K562 (cell line): ENCODE measurements around the gene ANO2. TPM values are rescaled to one million over a fixed set of nuclear protein-coding genes. Genes with fewer than 3 reads are reported as not detected.

Experiments
- ATAC-seq: fragments of 200-7000 bp; cut with Tn5 transposase; 3 replicates; pipeline ENCODE4 v1.9.1; 2020; ENCODE audit warnings: moderate library complexity
- BruUV-seq: library from RNA; stranded (reverse); fragments of 400-500 nt; replicated peaks from 2 replicates; lab custom pipeline; 2021; lab: Mats Ljungman, UMichigan
- CTCF ChIA-PET: fragments of 300-600 bp; formaldehyde crosslinking; extraction: SDS; loops from one replicate; lab custom pipeline; 2021; ENCODE audit warnings: low intra/inter-chr PET ratio; lab: Yijun Ruan, JAX
- POLR2A ChIA-PET: fragments of 300-600, 350-650 bp; sonication (Branson Sonifier 250); formaldehyde crosslinking; extraction: SDS; loops from one replicate; lab custom pipeline; 2021; ENCODE audit warnings: antibody characterized with exemption, inconsistent platforms; lab: Yijun Ruan, JAX
- DNase-seq, 4 experiments: peaks; one replicate each; pipeline versions ENCODE4 v3.0.0 to v3.0.0-alpha.2; 2011 to 2018; ENCODE audit warnings: low spot score in 3 of 4, mixed read lengths in 3 of 4; ENCODE audit errors: extremely low read depth in 1 of 4
- FAIRE-seq: peaks from 2 replicates; lab custom pipeline; 2011; peaks lifted over from hg19 to GRCh38; lab: Jason Lieb, UNC
- H2AFZ ChIP-seq: 2 replicates; pipeline ENCODE4 v1.6.0; 2011; ENCODE audit warnings: low read depth, low read length, control low read depth, inconsistent platforms
- H3K27ac ChIP-seq: fragments of 200-600 bp; 3 replicates; pipeline ENCODE4 v1.8.0; 2011; ENCODE audit warnings: low read depth, mild to moderate bottlenecking, control low read depth, inconsistent platforms, low read length, moderate library complexity, mixed read lengths; ENCODE audit errors: extremely low read depth
- H3K27me3 ChIP-seq, 2 experiments: fragments of 300-600 bp in 1 of 2; 2 replicates in 1 of 2; 3 replicates in 1 of 2; pipeline versions ENCODE4 v1.6.0 to v1.8.0; 2011; ENCODE audit warnings: inconsistent platforms in 2 of 2, low read length in 2 of 2, mild to moderate bottlenecking in 1 of 2, mixed read lengths in 1 of 2, moderate library complexity in 1 of 2; ENCODE audit not compliant: control insufficient read depth in 2 of 2, insufficient read depth in 2 of 2
- H3K36me3 ChIP-seq: fragments of 300-600 bp; 3 replicates; pipeline ENCODE4 v1.8.0; 2011; ENCODE audit warnings: mild to moderate bottlenecking, low read length, inconsistent platforms; ENCODE audit not compliant: control insufficient read depth, insufficient read depth
- H3K4me1 ChIP-seq, 2 experiments: fragments of 200-600 bp in 1 of 2; replicated peaks in 1 of 2; 2 replicates in 1 of 2; 3 replicates in 1 of 2; pipeline versions ENCODE4 v1.5.1 to v1.8.0; 2011; ENCODE audit warnings: inconsistent platforms in 2 of 2, low read length in 2 of 2, mild to moderate bottlenecking in 1 of 2, mixed read lengths in 1 of 2, moderate library complexity in 1 of 2; ENCODE audit not compliant: control insufficient read depth in 2 of 2, insufficient read depth in 2 of 2
- H3K4me2 ChIP-seq: 2 replicates; pipeline ENCODE4 v1.6.1; 2011; ENCODE audit warnings: low read length, control low read depth, inconsistent platforms, mixed read lengths; ENCODE audit not compliant: insufficient read depth
- H3K4me3 ChIP-seq: fragments of 200-600 bp; sonication (generic), shearing (Covaris generic); 2 replicates; pipeline ENCODE4 v1.5.1; 2016; ENCODE audit warnings: control low read depth, inconsistent platforms
- H3K79me2 ChIP-seq: fragments of 200-600 bp; 3 replicates; pipeline ENCODE4 v1.8.0; 2011; ENCODE audit warnings: low read length, inconsistent platforms; ENCODE audit not compliant: control insufficient read depth, insufficient read depth
- H3K9ac ChIP-seq, 2 experiments: 2 replicates each; pipeline versions ENCODE4 v1.6.0 to v1.6.1; 2011; ENCODE audit warnings: low read depth in 2 of 2, low read length in 2 of 2, control low read depth in 1 of 2, inconsistent platforms in 1 of 2, mild to moderate bottlenecking in 1 of 2, mixed read lengths in 1 of 2; ENCODE audit not compliant: insufficient read depth in 1 of 2
- H3K9me1 ChIP-seq: one replicate; pipeline ENCODE4 v1.6.0; 2011; ENCODE audit warnings: inconsistent platforms, mild to moderate bottlenecking, low read length, moderate library complexity; ENCODE audit not compliant: control insufficient read depth, insufficient read depth
- H3K9me3 ChIP-seq: replicated peaks from 2 replicates; pipeline ENCODE4 v1.5.1; 2011; ENCODE audit warnings: low read depth, low read length, inconsistent platforms; ENCODE audit not compliant: control insufficient read depth, insufficient read depth
- H4K20me1 ChIP-seq: replicated peaks from 2 replicates; pipeline ENCODE4 v1.6.1; 2011; ENCODE audit warnings: low read length, inconsistent platforms, mixed read lengths; ENCODE audit not compliant: control insufficient read depth, insufficient read depth
- DNMT1 ChIP-seq: fragments of 450-650 bp; IDR thresholded peaks from 2 replicates; pipeline ENCODE4 v1.6.1; 2016; ENCODE audit warnings: antibody characterized with exemption, mild to moderate bottlenecking
- E2F4 ChIP-seq: sonication (generic); formaldehyde crosslinking; IDR thresholded peaks from 2 replicates; pipeline ENCODE4 v1.8.0; 2022; ENCODE audit warnings: mild to moderate bottlenecking, low read depth, missing genetic modification reagents
- E2F5 ChIP-seq: sonication (generic); formaldehyde crosslinking; IDR thresholded peaks from 2 replicates; pipeline ENCODE4 v1.8.0; 2022; ENCODE audit warnings: mild to moderate bottlenecking, missing genetic modification reagents
- KHSRP ChIP-seq: fragments of 450-650 bp; IDR thresholded peaks from 2 replicates; pipeline ENCODE4 v1.6.1; 2017
- MCM7 ChIP-seq, 2 experiments: fragments of 450-650 bp; IDR thresholded peaks; 2 replicates each; pipeline ENCODE4 v1.6.1; 2016 to 2018
- MIER1 ChIP-seq: fragments of 450-650 bp; IDR thresholded peaks from 2 replicates; pipeline ENCODE4 v1.6.1; 2016; ENCODE audit warnings: antibody characterized with exemption, mild to moderate bottlenecking, low read depth
- MYBL2 ChIP-seq, 2 experiments: fragments of 450-650 bp in 1 of 2; sonication (generic) in 1 of 2; formaldehyde crosslinking in 1 of 2; IDR thresholded peaks; 2 replicates each; pipeline versions ENCODE4 v1.6.1 to v1.8.1; 2017 to 2022; ENCODE audit warnings: borderline replicate concordance in 1 of 2, inconsistent platforms in 1 of 2, low read depth in 1 of 2, mild to moderate bottlenecking in 1 of 2, missing genetic modification reagents in 1 of 2, moderate library complexity in 1 of 2
- RBM25 ChIP-seq: fragments of 200-400 bp; formaldehyde crosslinking; IDR thresholded peaks from 2 replicates; pipeline ENCODE4 v1.6.1; 2018; ENCODE audit warnings: low read length, low read depth, moderate library complexity; ENCODE audit not compliant: severe bottlenecking
- SAP30 ChIP-seq: fragments of 200-600 bp; sonication (generic); IDR thresholded peaks from 2 replicates; pipeline ENCODE4 v1.6.1; 2012; ENCODE audit warnings: borderline replicate concordance, low read depth, mild to moderate bottlenecking, moderate library complexity, low read length, control low read depth, inconsistent platforms; ENCODE audit not compliant: insufficient read depth, poor library complexity, severe bottlenecking
- SIX5 ChIP-seq, 2 experiments: IDR thresholded peaks; 2 replicates each; pipeline ENCODE4 v1.6.1; 2011; ENCODE audit warnings: low read length in 2 of 2, borderline replicate concordance in 1 of 2, low read depth in 1 of 2, mild to moderate bottlenecking in 1 of 2, moderate library complexity in 1 of 2; ENCODE audit not compliant: insufficient read depth in 1 of 2
- WHSC1 ChIP-seq: IDR thresholded peaks from one replicate; pipeline ENCODE4 v1.6.1; 2012; ENCODE audit warnings: low read length, control low read depth, inconsistent platforms
- ZNF143 ChIP-seq: sonication (generic); formaldehyde crosslinking; IDR thresholded peaks from 2 replicates; pipeline ENCODE4 v1.9.0; 2022; ENCODE audit warnings: mild to moderate bottlenecking, missing genetic modification reagents
- whole genome bisulfite sequencing: fragments of 100-300 bp; shearing (Covaris generic); methylation state at CpG from one replicate; pipeline ENCODE4 v1.1.6; 2016; ENCODE audit warnings: low coverage, mixed read lengths; ENCODE audit not compliant: insufficient coverage; ENCODE audit errors: missing lambda C conversion rate; 5-methylcytosine and 5-hydroxymethylcytosine counted together
- in situ Hi-C: fragments of 300-500 bp; cut with MboI; formaldehyde crosslinking; loops from 4 replicates; pipeline ENCODE4 v1.15.0; 2018; ENCODE audit warnings: inconsistent platforms, mixed read lengths
- intact Hi-C: fragments of 100-400 bp; cut with micrococcal nuclease; formaldehyde crosslinking; loops from 2 replicates; pipeline ENCODE4 v1.14.2; 2022
- polyA plus RNA-seq, 8 experiments: library from polyadenylated mRNA; depleted of rRNA in 4 of 8; stranded (reverse) in 5 of 8; unstranded in 3 of 8; fragments of >200 nt; fragmentation: Nextera tagmentation in 2 of 8; fragmentation: Illumina TruSeq in 1 of 8; extraction: Ambion mirVana in 2 of 8; extraction: Trizol in 1 of 8; gene quantifications; 2 replicates each; pipeline versions ENCODE4 v1.2.1 to v1.2.3, GENCODE V29; 2011 to 2014; ENCODE audit warnings: inconsistent platforms in 1 of 8, missing spikeins in 1 of 8
- total RNA-seq, 7 experiments: library from RNA; depleted of rRNA in 6 of 7; stranded (reverse); fragments of >200 nt in 6 of 7; fragmentation: Illumina TruSeq in 2 of 7; extraction: Trizol in 2 of 7; gene quantifications; 2 replicates each; pipeline versions ENCODE4 v1.2.1 to v1.2.3, GENCODE V29; 2011 to 2021; ENCODE audit warnings: low replicate concordance in 1 of 7

Gene ANO2
- total and polyA plus RNA-seq, 9 of the 15 experiments (the other 6 are each of a cell fraction or from before 2014, with no cell fraction given), result 0.64 TPM; not detected in 8

GRCh38 chr12:5631497-5631896 is 313.6 kb downstream of the ANO2 start:
- intact Hi-C loops, result no loop called here
- no peaks in the 10 kb centered on the region for H3K9me1 ChIP-seq
- H3K9me3 ChIP-seq, result no peaks in the 10 kb centered on the region
- no peaks in the 10 kb centered on the region for H3K36me3 ChIP-seq
- no TSS peak for BruUV-seq
- H3K9ac ChIP-seq, result no peak overlapping the region
- H3K4me1 ChIP-seq, result no peaks in the 10 kb centered on the region
- TF ChIP-seq MCM7 (IDR thresholded peaks at IDR 0.05) (no peak), E2F4 (no peak), SAP30 (no peak), KHSRP (no peak)
- POLR2A ChIA-PET, result no interaction called here
- CTCF ChIA-PET, result no interaction called here
- ATAC-seq (no peak), FAIRE-seq (no peak), DNase-seq (no peak)
- H4K20me1 ChIP-seq, result no peaks in the 10 kb centered on the region
- H2AFZ ChIP-seq, result no peak overlapping the region
- H3K27me3 ChIP-seq, result peaks cover 8 to 42% of the 10 kb centered on the region in 2 experiments; a peak in 4 of 5 replicates
- H3K27ac ChIP-seq, result no peak overlapping the region
- H3K4me3 ChIP-seq, result no peak overlapping the region
- 0% methylated on average over 4 of the region's 5 CpGs for WGBS
- no peaks in the 10 kb centered on the region for H3K79me2 ChIP-seq
- H3K4me2 ChIP-seq, result no peak overlapping the region
- in situ Hi-C loops, result no loop called here

GRCh38 chr12:5630726-5631125 is 314.3 kb downstream of the ANO2 start:
- no peak for FAIRE-seq
- Histone ChIP-seq H2AFZ (no peak overlapping the region), H3K27ac (no peak overlapping the region), H3K27me3 (peaks cover 8 to 42% of the 10 kb centered on the region in 2 experiments; a peak in 4 of 5 replicates), H3K4me1 (no peaks in the 10 kb centered on the region), H3K9ac (no peak overlapping the region), H3K4me2 (no peak overlapping the region), H3K79me2 (no peaks in the 10 kb centered on the region), H3K4me3 (no peak overlapping the region), H3K9me1 (no peaks in the 10 kb centered on the region), H4K20me1 (no peaks in the 10 kb centered on the region), H3K9me3 (no peaks in the 10 kb centered on the region), H3K36me3 (no peaks in the 10 kb centered on the region)
- no peak for DNase-seq
- POLR2A ChIA-PET, result no interaction called here
- TF ChIP-seq WHSC1, result no peak
- no peak for TF ChIP-seq MIER1
- TF ChIP-seq MYBL2 (IDR thresholded peaks at IDR 0.05; ENCODE audit: low read depth), result no peak
- TF ChIP-seq MYBL2 (CRISPR knock-in tag; IDR thresholded peaks at IDR 0.05; ENCODE audit: borderline replicate concordance), result no peak
- TF ChIP-seq DNMT1, result no peak
- TF ChIP-seq RBM25, result no peak
- no peak for TF ChIP-seq SIX5 (IDR thresholded peaks at IDR 0.05; ENCODE audit: borderline replicate concordance in 1 of 2, insufficient read depth in 1 of 2, low read depth in 1 of 2, low read length in 2 of 2)
- TF ChIP-seq ZNF143 (CRISPR knock-in tag), result no peak
- no peak for TF ChIP-seq E2F5 (CRISPR knock-in tag)
- 4% methylated on average over 4 of the region's 4 CpGs for WGBS
- no peak for ATAC-seq
- in situ Hi-C loops, result no loop called here
- intact Hi-C loops, result no loop called here
- no TSS peak for BruUV-seq
- CTCF ChIA-PET, result no interaction called here
